GM12878 (cell line): ENCODE measurements around the gene TMEM235. TPM values are rescaled to one million over a fixed set of nuclear protein-coding genes. Genes with fewer than 3 reads are reported as not detected.

Source experiments
- ATAC-seq: fragments of 200-7000 bp; cut with Tn5 transposase; 3 replicates; pipeline ENCODE4 v1.9.1; 2020; ENCODE audit warnings: mild to moderate bottlenecking, moderate library complexity
- BruUV-seq: library from RNA; stranded (reverse); fragments of 400-500 nt; replicated peaks from 2 replicates; lab custom pipeline; 2021; lab: Mats Ljungman, UMichigan
- CTCF ChIA-PET: fragments of 300-600 bp; sonication (Branson Sonifier 250); formaldehyde crosslinking; extraction: SDS; loops from one replicate; lab custom pipeline; 2021; ENCODE audit warnings: inconsistent platforms; lab: Yijun Ruan, JAX
- POLR2A ChIA-PET: fragments of 350-600 bp; formaldehyde crosslinking; extraction: SDS; loops from one replicate; lab custom pipeline; 2021; ENCODE audit warnings: inconsistent platforms; lab: Charles Lee
- RAD21 ChIA-PET: fragments of 300-600 bp; sonication (Branson Sonifier 250); formaldehyde crosslinking; loops from one replicate; lab custom pipeline; 2023; ENCODE audit warnings: antibody characterized with exemption; ENCODE audit not compliant: unreplicated experiment; lab: Charles Lee
- SMC1A ChIA-PET: fragments of 300-600 bp; sonication (Branson Sonifier 250); formaldehyde crosslinking; loops from one replicate; lab custom pipeline; 2023; ENCODE audit not compliant: unreplicated experiment, uncharacterized antibody; lab: Charles Lee
- DNase-seq: peaks from one replicate; pipeline ENCODE4 v3.0.0-alpha.2; 2011; ENCODE audit warnings: low read depth, low spot score
- FAIRE-seq: peaks from 3 replicates; lab custom pipeline; 2011; peaks lifted over from hg19 to GRCh38; lab: Jason Lieb, UNC
- H2AFZ ChIP-seq: 2 replicates; pipeline ENCODE4 v1.6.0; 2011; ENCODE audit warnings: low read depth, low read length, control low read depth; ENCODE audit not compliant: control insufficient read depth
- H3K27ac ChIP-seq: 2 replicates; pipeline ENCODE4 v1.5.1; 2011; ENCODE audit warnings: control low read depth; ENCODE audit not compliant: control insufficient read depth, insufficient read depth
- H3K27me3 ChIP-seq, 2 experiments: replicated peaks in 1 of 2; 2 replicates each; pipeline versions ENCODE4 v1.6.0 to v1.6.1; 2011; ENCODE audit warnings: low read length in 1 of 2; ENCODE audit not compliant: control insufficient read depth in 2 of 2, insufficient read depth in 2 of 2
- H3K36me3 ChIP-seq, 2 experiments: 2 replicates each; pipeline ENCODE4 v1.5.1; 2011; ENCODE audit warnings: low read length in 1 of 2; ENCODE audit not compliant: control insufficient read depth in 2 of 2, insufficient read depth in 2 of 2
- H3K4me1 ChIP-seq: 2 replicates; pipeline ENCODE4 v1.6.1; 2011; ENCODE audit warnings: mild to moderate bottlenecking, low read length, moderate library complexity, mixed read lengths; ENCODE audit not compliant: control insufficient read depth, insufficient read depth
- H3K4me2 ChIP-seq: 2 replicates; pipeline ENCODE4 v1.6.0; 2011; ENCODE audit warnings: control low read depth; ENCODE audit not compliant: control insufficient read depth, insufficient read depth
- H3K4me3 ChIP-seq: fragments of 200-600 bp; sonication (generic); 2 replicates; pipeline ENCODE4 v1.5.1; 2016
- H3K79me2 ChIP-seq: 2 replicates; pipeline ENCODE4 v1.6.0; 2011; ENCODE audit warnings: low read length; ENCODE audit not compliant: control insufficient read depth, insufficient read depth
- H3K9ac ChIP-seq: 2 replicates; pipeline ENCODE4 v1.8.0; 2011; ENCODE audit warnings: low read length, control low read depth, mixed read lengths; ENCODE audit not compliant: control insufficient read depth, insufficient read depth
- H3K9me3 ChIP-seq: replicated peaks from 3 replicates; pipeline ENCODE4 v1.5.1; 2011; ENCODE audit warnings: mild to moderate bottlenecking, low read length; ENCODE audit not compliant: control insufficient read depth, insufficient read depth
- H4K20me1 ChIP-seq: 2 replicates; pipeline ENCODE4 v1.6.0; 2011; ENCODE audit not compliant: control insufficient read depth, insufficient read depth
- HCFC1 ChIP-seq: fragments of 150-350 bp; IDR thresholded peaks from 2 replicates; pipeline ENCODE4 v1.6.1; 2014; ENCODE audit warnings: low read length
- IRF4 ChIP-seq: IDR thresholded peaks from 2 replicates; pipeline ENCODE4 v1.6.1; 2011; ENCODE audit warnings: low read depth, low read length
- NFYA ChIP-seq: IDR thresholded peaks from 2 replicates; pipeline ENCODE4 v1.6.1; 2011; ENCODE audit warnings: low read depth, mild to moderate bottlenecking, low read length, improper control_type of control experiment, borderline replicate concordance
- SMARCA5 ChIP-seq: fragments of 450-650 bp; IDR thresholded peaks from 2 replicates; pipeline ENCODE4 v1.6.1; 2017; ENCODE audit warnings: mild to moderate bottlenecking
- SRF ChIP-seq, 2 experiments: IDR thresholded peaks; 2 replicates each; pipeline ENCODE4 v1.6.1; 2011; ENCODE audit warnings: low read depth in 2 of 2, low read length in 2 of 2, mild to moderate bottlenecking in 1 of 2, moderate library complexity in 1 of 2
- YBX1 ChIP-seq: fragments of 450-650 bp; IDR thresholded peaks from 2 replicates; pipeline ENCODE4 v1.6.1; 2016; ENCODE audit warnings: antibody characterized with exemption
- WGBS: methylation state at CpG from one replicate; pipeline ENCODE4 v1.1.6; 2016; ENCODE audit warnings: low lambda C conversion rate; ENCODE audit not compliant: insufficient replicate concordance, insufficient coverage; ENCODE audit errors: missing lambda C conversion rate; 5-methylcytosine and 5-hydroxymethylcytosine counted together
- in situ Hi-C: fragments of 300-500 bp; cut with MboI; formaldehyde crosslinking; loops from 9 replicates; pipeline ENCODE4 v1.14.3; 2018; ENCODE audit warnings: mixed read lengths
- intact Hi-C: fragments of 100-400 bp; cut with micrococcal nuclease; formaldehyde crosslinking; loops from one replicate; pipeline ENCODE4 v1.14.2; 2022; ENCODE audit not compliant: unreplicated experiment
- polyA plus RNA-seq, 11 experiments: library from polyadenylated mRNA; depleted of rRNA in 4 of 11; unstranded in 6 of 11; stranded (reverse) in 5 of 11; fragments of >200 nt; fragmentation: Nextera tagmentation in 4 of 11; fragmentation: Illumina TruSeq in 1 of 11; extraction: Ambion mirVana in 4 of 11; extraction: Trizol in 1 of 11; gene quantifications; 1 replicate in 1 of 11; 2 replicates in 10 of 11; pipeline versions ENCODE4 v1.2.1 to v1.2.3, GENCODE V29; 2011 to 2016; ENCODE audit warnings: inconsistent platforms in 2 of 11, missing spikeins in 2 of 11, low read depth in 1 of 11
- total RNA-seq, 4 experiments: library from RNA; depleted of rRNA in 3 of 4; stranded (reverse); fragments of >200 nt in 3 of 4; fragmentation: Illumina TruSeq in 1 of 4; extraction: Trizol in 1 of 4; gene quantifications; 2 replicates each; pipeline versions ENCODE4 v1.2.1 to v1.2.3, GENCODE V29; 2013 to 2021
- TF ChIP-seq, protein P1 (sequence below): IDR thresholded peaks from 2 replicates; pipeline ENCODE4 v1.6.1; 2011; ENCODE audit warnings: borderline replicate concordance, low read depth, mild to moderate bottlenecking, moderate library complexity, low read length; ENCODE audit not compliant: insufficient read depth, poor library complexity, severe bottlenecking
- TF ChIP-seq, protein P2 (sequence below): fragments of 450-650 bp; formaldehyde crosslinking; IDR thresholded peaks from 2 replicates; pipeline ENCODE4 v1.4.0; 2022; ENCODE audit warnings: mild to moderate bottlenecking, moderate library complexity
- TF ChIP-seq, protein P3 (sequence below): fragments of 450-650 bp; formaldehyde crosslinking; IDR thresholded peaks from 2 replicates; pipeline ENCODE4 v1.4.0; 2020; ENCODE audit warnings: mild to moderate bottlenecking, moderate library complexity
- TF ChIP-seq, protein P4 (sequence below): fragments of 450-650 bp; IDR thresholded peaks from 2 replicates; pipeline ENCODE4 v1.6.1; 2017; ENCODE audit warnings: mild to moderate bottlenecking

Gene TMEM235
- total and polyA plus RNA-seq, 10 of the 15 experiments (the other 5 are each of a cell fraction or from before 2014, with no cell fraction given): not detected

DNA sequence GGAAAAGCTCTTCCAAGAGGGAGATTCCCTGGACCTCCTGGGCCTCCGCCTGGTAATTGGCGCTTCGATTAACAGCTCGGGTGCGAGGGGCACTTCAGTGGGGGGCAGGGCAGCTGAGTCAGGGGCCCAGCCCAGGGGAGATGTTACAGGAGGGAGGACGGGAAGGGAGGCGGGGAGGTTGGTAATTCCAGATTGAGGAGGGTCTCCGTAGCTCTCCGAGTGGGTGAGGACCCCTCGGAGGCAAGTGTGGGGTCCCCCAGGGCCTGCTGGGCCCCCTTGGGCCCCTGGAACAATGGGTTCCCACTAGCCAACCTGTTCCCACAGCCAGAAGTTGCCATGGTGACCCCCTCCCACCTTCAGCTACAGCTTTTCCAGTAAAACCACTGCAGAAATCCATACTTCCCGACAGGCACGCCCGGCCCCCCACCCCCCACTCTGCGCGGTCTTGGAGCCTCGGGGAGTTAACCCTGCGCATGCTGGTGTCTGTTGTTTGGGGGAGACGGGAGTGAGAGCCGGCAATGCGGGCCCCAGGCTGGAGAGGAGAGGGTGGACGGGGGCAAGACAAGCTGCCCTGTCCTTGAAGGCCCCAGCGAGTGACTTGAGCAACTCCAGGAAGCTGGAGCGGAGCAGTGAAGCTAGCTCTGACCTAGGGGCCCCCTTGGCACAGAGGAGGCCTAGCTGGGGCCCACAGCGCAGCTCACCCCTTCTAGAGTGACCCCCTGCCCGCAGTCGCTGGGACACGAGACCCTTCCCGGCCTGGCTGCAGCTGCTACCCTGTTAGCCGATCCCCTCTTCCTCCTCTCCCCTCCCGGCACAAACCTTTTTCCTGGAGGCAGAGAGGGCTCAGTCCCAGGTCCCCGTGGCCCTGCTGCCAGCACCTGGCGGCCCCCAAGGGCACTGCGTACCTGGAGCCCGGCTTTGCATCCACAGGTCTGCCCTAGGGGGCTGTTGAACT is 37.8 kb downstream of the TMEM235 start (continued):
- TF ChIP-seq, protein P1, sequence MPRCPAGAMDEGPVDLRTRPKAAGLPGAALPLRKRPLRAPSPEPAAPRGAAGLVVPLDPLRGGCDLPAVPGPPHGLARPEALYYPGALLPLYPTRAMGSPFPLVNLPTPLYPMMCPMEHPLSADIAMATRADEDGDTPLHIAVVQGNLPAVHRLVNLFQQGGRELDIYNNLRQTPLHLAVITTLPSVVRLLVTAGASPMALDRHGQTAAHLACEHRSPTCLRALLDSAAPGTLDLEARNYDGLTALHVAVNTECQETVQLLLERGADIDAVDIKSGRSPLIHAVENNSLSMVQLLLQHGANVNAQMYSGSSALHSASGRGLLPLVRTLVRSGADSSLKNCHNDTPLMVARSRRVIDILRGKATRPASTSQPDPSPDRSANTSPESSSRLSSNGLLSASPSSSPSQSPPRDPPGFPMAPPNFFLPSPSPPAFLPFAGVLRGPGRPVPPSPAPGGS: no peak
- no peak for TF ChIP-seq SMARCA5

DNA sequence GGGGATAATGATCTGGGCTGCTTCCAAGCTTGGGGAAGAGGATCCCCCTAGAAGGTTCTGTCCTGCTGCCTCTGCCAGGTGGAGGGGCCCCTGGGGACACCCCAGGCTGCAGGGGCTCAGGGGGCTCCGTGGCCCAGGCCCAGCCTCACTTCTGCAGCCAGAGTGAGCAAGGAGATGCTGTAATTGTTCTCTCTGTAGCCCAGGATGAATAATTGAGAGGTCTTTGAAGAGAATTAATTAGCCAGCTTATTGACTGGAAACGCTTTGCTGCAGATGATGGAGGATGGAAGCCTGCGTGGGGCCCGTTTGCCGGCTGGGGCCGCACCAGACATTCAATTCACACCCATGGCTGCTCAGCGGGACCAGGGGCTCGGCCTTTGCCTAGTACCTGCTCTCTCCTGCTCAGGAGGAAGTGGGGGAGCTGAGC is 38.5 kb downstream of the TMEM235 start:
- 21% methylated on average over 8 of the region's 8 CpGs for WGBS
- RAD21 ChIA-PET: no interaction called here
- ATAC-seq (no peak), FAIRE-seq (no peak), DNase-seq (no peak)
- POLR2A ChIA-PET: interaction anchor here (0.5 kb wide), 1 partner anchor 8 kb away, joined by 6 read pairs; no protein-coding TSS in a partner anchor
- Histone ChIP-seq H4K20me1 (no peaks in the 10 kb centered on the region), H2AFZ (no peak overlapping the region), H3K79me2 (no peaks in the 10 kb centered on the region), H3K9ac (no peak overlapping the region), H3K4me2 (no peak overlapping the region), H3K27ac (no peak overlapping the region), H3K9me3 (peaks cover 6% of the 10 kb centered on the region; the same call in 1 of the 3 replicates), H3K36me3 (no peaks in the 10 kb centered on the region), H3K4me1 (peaks cover 10% of the 10 kb centered on the region), H3K27me3 (peaks cover 3 to 5% of the 10 kb centered on the region in 2 experiments; a peak in 3 of 4 replicates), H3K4me3 (no peak overlapping the region)
- SMC1A ChIA-PET: no interaction called here
- in situ Hi-C loops: no loop called here
- intact Hi-C loops: no loop called here
- CTCF ChIA-PET: interaction anchor here (0.6 to 1.5 kb wide), 2 partner anchors 140 to 185 kb away, joined by 3 read pairs; no protein-coding TSS in a partner anchor
- no TSS peak for BruUV-seq
- TF ChIP-seq, protein P2, sequence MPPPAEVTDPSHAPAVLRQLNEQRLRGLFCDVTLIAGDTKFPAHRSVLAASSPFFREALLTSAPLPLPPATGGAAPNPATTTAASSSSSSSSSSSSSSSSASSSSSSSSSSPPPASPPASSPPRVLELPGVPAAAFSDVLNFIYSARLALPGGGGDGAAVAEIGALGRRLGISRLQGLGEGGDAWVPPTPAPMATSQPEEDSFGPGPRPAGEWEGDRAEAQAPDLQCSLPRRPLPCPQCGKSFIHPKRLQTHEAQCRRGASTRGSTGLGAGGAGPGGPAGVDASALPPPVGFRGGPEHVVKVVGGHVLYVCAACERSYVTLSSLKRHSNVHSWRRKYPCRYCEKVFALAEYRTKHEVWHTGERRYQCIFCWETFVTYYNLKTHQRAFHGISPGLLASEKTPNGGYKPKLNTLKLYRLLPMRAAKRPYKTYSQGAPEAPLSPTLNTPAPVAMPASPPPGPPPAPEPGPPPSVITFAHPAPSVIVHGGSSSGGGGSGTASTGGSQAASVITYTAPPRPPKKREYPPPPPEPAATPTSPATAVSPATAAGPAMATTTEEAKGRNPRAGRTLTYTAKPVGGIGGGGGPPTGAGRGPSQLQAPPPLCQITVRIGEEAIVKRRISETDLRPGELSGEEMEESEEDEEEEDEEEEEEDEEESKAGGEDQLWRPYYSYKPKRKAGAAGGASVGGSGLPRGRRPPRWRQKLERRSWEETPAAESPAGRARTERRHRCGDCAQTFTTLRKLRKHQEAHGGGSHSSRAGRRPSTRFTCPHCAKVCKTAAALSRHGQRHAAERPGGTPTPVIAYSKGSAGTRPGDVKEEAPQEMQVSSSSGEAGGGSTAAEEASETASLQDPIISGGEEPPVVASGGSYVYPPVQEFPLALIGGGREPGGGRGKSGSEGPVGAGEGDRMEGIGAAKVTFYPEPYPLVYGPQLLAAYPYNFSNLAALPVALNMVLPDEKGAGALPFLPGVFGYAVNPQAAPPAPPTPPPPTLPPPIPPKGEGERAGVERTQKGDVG: no peak
- TF ChIP-seq IRF4: no peak
- TF ChIP-seq NFYA: no peak
- TF ChIP-seq HCFC1: no peak
- TF ChIP-seq YBX1: no peak
- TF ChIP-seq, protein P3, sequence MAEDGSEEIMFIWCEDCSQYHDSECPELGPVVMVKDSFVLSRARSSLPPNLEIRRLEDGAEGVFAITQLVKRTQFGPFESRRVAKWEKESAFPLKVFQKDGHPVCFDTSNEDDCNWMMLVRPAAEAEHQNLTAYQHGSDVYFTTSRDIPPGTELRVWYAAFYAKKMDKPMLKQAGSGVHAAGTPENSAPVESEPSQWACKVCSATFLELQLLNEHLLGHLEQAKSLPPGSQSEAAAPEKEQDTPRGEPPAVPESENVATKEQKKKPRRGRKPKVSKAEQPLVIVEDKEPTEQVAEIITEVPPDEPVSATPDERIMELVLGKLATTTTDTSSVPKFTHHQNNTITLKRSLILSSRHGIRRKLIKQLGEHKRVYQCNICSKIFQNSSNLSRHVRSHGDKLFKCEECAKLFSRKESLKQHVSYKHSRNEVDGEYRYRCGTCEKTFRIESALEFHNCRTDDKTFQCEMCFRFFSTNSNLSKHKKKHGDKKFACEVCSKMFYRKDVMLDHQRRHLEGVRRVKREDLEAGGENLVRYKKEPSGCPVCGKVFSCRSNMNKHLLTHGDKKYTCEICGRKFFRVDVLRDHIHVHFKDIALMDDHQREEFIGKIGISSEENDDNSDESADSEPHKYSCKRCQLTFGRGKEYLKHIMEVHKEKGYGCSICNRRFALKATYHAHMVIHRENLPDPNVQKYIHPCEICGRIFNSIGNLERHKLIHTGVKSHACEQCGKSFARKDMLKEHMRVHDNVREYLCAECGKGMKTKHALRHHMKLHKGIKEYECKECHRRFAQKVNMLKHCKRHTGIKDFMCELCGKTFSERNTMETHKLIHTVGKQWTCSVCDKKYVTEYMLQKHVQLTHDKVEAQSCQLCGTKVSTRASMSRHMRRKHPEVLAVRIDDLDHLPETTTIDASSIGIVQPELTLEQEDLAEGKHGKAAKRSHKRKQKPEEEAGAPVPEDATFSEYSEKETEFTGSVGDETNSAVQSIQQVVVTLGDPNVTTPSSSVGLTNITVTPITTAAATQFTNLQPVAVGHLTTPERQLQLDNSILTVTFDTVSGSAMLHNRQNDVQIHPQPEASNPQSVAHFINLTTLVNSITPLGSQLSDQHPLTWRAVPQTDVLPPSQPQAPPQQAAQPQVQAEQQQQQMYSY (CRISPR knock-in tag): no peak
- TF ChIP-seq, protein P4, sequence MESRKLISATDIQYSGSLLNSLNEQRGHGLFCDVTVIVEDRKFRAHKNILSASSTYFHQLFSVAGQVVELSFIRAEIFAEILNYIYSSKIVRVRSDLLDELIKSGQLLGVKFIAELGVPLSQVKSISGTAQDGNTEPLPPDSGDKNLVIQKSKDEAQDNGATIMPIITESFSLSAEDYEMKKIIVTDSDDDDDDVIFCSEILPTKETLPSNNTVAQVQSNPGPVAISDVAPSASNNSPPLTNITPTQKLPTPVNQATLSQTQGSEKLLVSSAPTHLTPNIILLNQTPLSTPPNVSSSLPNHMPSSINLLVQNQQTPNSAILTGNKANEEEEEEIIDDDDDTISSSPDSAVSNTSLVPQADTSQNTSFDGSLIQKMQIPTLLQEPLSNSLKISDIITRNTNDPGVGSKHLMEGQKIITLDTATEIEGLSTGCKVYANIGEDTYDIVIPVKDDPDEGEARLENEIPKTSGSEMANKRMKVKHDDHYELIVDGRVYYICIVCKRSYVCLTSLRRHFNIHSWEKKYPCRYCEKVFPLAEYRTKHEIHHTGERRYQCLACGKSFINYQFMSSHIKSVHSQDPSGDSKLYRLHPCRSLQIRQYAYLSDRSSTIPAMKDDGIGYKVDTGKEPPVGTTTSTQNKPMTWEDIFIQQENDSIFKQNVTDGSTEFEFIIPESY: no peak
- no peak for TF ChIP-seq SRF (IDR thresholded peaks at IDR 0.05; ENCODE audit: low read depth in 2 of 2, low read length in 2 of 2)
